Activated CD8-positive, alpha-beta memory T cell treated with anti-CD3 and anti-CD28 coated beads, Interleukin-2, amount 50 U/mL, for 1 hour (primary cell): Measurements from ENCODE around the gene FANCC.
"Not testable (repeated sequence)": the region's sequence is repeated elsewhere in the genome, so short reads cannot be mapped to it uniquely, and the experiment has no call there.

ENCODE experiments used
- DNase-seq: peaks from one replicate; pipeline ENCODE4 v3.0.0-alpha.2; 2020; ENCODE audit errors: extremely low read depth

The FANCC gene

GRCh38 chr9:95226921-95227320 is 90.6 kb downstream of the FANCC start:
- no peak for DNase-seq

DNA sequence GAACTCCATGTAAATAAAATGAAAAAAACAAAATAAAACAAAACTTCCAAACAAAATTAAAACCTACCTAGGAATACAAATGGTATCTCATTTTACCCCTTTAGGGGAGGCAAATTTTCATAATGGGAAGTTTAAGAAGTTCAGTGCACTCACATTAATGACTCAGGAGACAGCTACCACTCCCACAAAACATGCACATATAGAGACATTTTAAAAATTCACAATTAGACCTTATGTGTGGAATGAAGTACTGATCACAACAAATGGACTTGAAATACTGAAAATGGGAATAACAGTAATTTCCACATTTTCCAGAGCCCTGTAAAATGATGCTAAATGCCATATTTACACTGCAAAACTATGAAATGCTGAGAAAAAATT is 91.8 kb downstream of the FANCC start:
- no peak for DNase-seq

- DNase-seq: no peak
Observed at GRCh38 chr9:95225076-95225725, 92.3 kb downstream of the FANCC start.

- no peak for DNase-seq
Observed at GRCh38 chr9:95224376-95225019, 93.0 kb downstream of the FANCC start.

DNA sequence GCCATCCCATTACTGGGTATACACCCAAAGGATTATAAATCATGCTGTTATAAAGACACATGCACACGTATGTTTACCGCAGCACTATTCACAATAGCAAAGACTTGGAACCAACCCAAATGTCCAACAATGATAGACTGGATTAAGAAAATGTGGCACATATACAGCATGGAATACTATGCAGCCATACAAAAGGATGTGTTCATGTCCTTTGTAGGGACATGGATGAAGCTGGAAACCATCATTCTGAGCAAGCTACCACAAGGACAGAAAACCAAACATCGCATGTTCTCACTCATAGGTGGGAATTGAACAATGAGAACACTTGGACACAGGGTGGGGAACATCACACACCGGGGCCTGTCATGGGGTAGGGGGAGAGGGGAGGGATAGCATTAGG is 97.2 kb downstream of the FANCC start:
- DNase-seq: not testable (repeated sequence)

- no peak for DNase-seq
Observed at GRCh38 chr9:95218773-95219172, 98.7 kb downstream of the FANCC start.

GRCh38 chr9:95217936-95218335 is 99.6 kb downstream of the FANCC start:
- no peak for DNase-seq

DNA sequence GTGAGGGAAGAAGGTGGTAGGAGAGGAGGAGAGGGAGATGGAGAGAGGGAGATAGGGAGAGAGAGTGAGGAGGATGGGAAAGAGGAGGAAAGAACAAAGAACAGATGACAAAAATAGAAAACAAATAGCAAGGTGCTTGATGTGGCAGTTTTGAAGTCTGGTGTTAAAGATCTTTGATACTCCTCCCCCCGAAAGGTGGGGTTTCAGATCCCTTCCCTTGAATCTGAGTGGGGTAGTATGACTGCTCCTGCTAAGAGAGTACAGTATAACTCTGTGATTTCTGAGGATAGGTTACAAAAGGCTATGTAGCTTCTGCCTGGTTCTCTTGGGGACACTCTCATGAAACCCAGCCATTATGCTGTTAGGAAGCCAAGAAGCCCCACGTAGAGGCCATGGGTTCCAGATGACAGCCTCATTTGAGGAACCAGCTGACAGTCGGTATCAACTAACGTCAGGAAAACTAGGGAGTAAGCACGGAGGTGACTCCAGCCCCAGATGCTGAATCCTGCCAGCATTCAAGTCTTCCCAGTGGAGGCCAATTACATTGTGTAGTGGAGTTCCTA is 102.1 kb downstream of the FANCC start:
- DNase-seq: no peak

DNA sequence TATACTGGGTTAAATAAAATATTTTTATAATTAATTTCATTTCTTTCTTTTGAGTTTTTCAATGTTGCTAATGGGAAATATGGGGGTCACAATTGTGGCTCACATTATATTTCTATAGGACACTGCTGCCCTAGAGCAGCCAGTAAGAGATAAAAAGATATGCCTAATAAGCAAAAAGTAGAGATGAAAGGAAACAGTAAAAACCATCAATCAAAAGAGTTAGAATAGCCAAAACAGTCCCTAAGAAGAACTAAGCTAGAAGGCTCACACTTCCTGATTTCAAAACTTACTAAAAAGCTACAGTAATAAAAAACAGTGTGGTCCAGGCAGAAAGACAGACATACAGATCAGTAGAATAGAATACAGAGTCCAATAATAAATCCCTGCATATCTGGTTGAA is 104.4 kb downstream of the FANCC start:
- DNase-seq: no peak

- DNase-seq: no peak
Observed at GRCh38 chr9:95211028-95211427, 106.5 kb downstream of the FANCC start.

GRCh38 chr9:95207403-95207802 is 110.1 kb downstream of the FANCC start:
- DNase-seq: no peak

- DNase-seq: no peak
Observed at GRCh38 chr9:95206143-95206542, 111.4 kb downstream of the FANCC start.

- no peak for DNase-seq
Observed at GRCh38 chr9:95204710-95205109, 112.8 kb downstream of the FANCC start.

GRCh38 chr9:95204310-95204709 is 113.2 kb downstream of the FANCC start:
- no peak for DNase-seq

DNA sequence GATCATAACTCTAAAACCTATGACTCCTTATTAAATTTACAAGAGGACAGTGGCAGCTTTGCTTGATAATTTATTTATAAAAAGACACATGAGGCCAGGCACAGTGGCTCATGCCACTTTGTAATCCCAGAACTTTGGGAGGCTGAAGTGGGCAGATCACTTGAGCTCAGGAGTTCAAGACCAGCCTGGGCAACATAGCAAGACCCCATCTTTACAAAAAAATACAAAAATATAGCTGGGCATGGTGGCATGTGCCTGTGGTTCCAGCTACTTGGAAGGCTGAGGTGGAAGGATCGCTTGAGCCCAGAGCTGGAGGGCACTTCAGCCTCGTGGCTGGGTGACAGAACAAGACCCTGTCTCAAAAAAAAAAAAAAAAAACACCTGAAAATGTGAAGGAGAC is 114.5 kb downstream of the FANCC start:
- DNase-seq: not testable (repeated sequence)

- DNase-seq: no peak
Observed at GRCh38 chr9:95202076-95202681, 115.3 kb downstream of the FANCC start.

DNA sequence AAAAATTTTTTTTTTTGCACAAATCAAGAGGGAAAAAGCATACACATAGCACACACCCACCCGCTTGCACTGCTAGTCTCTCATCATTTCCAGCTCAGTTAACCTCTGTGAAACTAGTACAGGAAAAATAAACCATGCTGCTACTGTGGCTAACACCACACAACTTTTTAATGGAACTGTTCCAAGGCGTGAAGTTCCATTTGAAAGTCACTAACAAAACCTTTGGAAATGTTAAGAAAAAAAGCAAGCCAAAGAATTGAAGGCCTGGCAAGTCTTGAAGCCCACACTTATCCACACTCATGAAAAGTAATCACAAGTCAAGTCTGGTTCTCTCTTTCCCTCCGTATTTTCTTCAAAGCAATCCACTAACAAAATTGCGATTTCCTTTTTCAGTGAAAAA is 116.3 kb downstream of the FANCC start:
- no peak for DNase-seq

GRCh38 chr9:95197692-95198271 is 119.7 kb downstream of the FANCC start:
- DNase-seq: no peak

DNA sequence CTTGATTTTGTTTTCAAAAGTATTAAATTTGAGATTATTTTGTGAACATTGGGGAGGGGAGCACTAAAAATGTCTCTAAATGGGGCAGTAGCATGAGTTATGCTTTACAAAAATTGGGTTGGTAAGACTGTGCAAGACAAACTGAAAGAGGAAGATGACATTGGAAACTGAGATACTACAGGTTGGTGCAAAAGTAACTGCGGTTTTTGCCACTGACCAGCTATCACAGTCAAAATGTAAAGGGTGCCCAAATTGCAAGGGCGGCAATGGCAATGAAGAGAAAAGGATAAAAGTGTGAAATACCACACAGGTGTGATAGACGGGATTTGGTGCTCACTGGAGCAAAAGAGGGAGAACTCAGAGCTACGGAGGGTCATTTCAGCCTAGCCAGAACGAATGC is 124.0 kb downstream of the FANCC start:
- DNase-seq: no peak

- DNase-seq: no peak
Observed at GRCh38 chr9:95193067-95193466, 124.4 kb downstream of the FANCC start.

GRCh38 chr9:95192631-95193030 is 124.9 kb downstream of the FANCC start:
- no peak for DNase-seq

DNA sequence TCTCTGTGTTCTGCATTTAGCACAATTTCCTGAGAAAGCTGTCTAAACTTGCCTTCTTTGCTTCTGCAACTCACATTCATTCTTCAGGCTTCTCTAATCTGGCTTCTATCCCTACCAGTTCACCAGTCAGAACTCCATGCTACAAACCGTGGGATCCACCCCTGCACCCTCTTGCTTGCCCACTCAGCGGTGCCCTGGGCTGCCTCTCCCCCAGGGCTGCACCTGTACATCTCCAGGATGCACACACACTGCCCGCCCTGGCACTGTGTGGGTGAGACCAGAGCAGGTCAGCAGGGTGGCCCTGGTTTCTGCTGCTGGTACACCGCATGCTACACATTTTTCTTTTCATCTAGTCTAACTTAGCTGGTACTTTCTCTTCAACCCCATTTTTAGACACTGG is 127.1 kb downstream of the FANCC start:
- no peak for DNase-seq
